GM21423 (cell line): ENCODE results near the gene SETD6.
A peak's percentile ranks its signal among the peaks of the same experiment; 100 is the strongest.

Experiments
- ATAC-seq: cut with Tn5 transposase; IDR thresholded peaks from one replicate; pipeline ENCODE4 v1.9.1; 2021; ENCODE audit warnings: mild to moderate bottlenecking, moderate library complexity; ENCODE audit not compliant: unreplicated experiment

The SETD6 gene

DNA sequence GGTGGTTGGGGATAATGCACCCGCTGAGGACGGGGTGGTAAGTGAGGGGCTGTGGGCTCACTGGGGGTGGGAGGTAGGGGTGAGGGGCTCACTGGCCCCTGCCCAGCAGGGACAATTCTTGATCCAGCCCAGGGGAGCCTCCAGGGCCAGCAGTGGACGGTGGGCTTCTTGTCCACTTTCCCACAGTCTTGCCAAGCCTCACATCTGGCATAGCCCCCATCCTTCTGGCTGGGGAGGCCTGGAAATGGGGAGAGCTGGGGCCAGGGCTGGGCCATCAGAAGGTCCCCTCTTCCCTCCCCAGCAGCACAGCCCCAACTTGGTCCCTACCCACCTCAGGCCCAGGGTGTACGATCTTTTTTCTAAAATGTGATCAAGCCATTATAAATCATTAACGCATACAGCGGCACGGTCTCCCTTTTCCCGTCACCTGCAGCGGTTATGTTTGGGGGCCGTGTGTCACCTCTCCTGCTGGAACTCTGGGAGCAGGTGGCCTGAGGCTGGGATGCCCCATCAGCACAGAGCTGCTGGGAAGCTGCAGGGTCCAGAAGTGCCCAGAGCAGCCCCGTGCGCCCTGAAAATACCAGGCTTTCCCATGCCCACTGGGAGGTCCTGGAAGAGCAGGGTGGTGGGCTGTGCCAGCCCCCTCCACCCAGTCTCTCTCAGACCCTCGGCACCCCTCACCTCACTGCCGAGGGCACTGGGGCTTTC, 7.2 kb upstream of the SETD6 start:
- no peak for ATAC-seq

- no peak for ATAC-seq
Measured at GRCh38 chr16:58508671-58509251, 6.6 kb upstream of the SETD6 start.

DNA sequence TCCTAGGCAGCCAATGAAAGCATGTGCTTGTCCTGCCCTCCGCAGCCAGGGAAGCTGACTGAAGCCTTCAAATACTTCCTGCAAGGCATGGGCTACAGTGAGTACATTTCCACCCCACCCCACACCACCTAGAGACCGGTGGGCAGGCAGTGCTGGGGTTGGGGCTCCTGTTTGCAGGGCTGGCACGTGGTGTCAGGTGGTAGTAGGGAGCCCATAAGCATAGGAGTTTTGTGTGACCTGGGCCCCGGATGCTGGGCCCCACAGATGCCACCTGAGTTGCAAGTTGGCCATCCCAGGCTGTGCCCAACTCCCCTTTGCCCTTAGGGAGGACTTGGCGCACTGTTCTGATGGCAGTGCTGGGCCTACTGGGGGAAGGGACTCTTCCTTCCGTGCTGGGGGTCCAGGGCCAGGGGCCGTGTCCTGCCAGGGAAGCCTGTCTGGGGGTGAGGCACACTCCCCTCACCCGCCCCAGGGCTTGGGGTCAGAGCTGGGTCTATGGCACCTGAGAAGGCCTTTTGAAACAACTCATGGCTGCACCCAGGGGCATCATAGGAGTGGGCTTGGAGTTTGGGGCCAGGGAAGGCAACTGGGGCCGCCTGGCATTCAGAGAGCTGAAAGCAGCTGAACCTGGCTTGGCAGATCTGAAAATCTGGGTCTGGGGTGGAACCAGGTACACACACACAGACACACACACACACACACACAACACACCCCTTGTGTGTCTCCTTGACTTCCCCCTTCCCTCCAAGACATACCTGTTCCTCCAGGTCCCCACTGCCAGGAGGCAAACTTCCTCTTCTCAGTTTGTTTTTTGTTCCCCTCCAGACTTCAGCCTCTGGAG, 5.8 kb upstream of the SETD6 start:
- ATAC-seq = no peak

DNA sequence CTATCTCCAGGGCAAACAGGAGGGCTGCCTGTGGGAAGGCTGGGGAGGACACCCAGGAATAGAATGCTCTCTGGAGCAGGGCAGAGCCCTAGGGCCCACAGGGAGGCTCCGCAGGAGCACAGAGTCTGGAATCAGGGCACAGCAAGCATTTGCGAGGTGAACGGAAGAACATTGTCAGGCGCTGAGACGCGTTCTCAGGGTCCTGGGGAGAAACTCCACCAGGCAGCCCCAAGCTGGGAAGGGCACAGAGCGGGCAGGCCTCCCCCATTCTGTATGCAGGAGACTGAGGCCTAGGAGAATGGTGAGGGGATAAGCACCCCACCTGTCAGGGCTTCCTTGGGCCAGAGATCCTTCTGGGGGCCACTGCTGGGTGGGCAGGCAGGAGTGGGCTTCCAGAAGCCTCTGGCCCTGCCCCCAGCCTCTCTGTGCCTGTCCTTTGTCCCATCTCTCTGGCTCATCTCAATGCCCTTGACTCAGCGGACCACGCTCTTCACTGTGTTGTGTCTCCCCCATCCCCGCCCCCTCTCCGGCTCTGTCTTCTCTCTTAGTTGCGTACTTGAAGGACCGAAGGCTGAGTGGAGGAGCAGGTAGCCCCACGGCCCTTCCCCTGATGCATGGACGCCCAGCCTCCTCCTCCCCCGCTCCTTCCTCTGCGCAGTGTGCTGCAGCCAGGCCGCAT, 5.1 kb upstream of the SETD6 start:
- ATAC-seq = no peak

DNA sequence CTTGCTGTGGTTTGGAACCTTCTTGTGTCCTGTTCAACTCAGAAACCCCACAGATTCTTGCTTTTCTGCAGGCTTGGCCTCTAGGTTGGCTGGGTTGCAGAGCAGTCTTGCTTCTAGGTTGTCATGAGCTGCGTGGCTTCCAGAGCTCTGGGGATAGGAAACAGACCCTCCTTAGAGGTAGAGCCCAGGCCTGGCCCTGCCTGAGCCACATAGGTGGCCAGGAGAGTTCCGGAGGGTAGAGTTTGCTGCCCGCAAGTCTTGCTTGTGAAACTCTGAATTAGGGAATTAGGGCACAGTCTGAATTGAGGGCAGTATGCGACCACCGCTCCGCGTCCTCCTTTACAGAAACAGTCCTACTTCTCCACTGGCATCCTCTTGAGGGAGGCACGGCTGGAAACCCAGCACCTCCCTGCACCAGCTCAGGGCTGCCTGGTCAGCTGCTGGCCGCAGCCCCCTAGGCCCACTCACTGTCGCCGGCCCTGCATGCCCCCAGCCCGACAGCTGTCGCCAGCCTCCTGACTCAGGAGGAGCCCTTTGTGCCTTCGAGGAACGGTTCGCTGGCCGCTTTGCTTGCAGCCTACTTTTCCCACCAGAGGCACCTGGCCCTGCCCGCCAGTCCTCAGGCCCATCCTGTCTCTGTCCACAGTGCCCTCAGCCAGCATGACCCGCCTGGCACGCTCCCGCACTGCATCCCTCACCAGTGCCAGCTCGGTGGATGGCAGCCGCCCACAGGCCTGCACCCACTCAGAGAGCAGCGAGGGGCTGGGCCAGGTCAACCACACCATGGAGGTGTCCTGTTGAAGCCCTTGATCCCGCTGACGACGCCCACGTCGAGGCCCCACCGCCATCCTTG, 4.3 kb upstream of the SETD6 start:
- no peak for ATAC-seq

- no peak for ATAC-seq
Measured at GRCh38 chr16:58511933-58512815, 3.1 kb upstream of the SETD6 start.

DNA sequence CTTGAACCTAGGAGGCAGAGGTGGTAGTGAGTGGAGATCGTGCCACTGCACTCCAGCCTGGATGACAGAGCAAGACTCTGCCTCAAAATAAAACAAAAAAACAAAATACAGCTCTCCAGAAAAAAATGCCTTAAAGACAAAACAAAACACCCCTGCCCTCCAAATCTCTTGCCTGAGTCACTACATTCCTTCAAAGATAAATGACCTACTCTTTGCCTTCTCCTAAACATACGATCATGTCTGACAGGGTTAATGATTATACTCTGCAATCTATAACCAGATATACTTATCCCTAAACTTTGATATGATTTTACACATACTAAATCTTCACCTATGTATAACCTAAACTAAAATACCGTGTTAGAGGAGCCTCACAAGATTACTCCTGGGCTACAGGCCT, 1.4 kb upstream of the SETD6 start:
- no peak for ATAC-seq

- ATAC-seq = peak; percentile 29
Measured at GRCh38 chr16:58515871-58516767, 802 bp downstream of the SETD6 start.

GRCh38 chr16:58516768-58517107, 1.4 kb downstream of the SETD6 start:
- no peak for ATAC-seq

DNA sequence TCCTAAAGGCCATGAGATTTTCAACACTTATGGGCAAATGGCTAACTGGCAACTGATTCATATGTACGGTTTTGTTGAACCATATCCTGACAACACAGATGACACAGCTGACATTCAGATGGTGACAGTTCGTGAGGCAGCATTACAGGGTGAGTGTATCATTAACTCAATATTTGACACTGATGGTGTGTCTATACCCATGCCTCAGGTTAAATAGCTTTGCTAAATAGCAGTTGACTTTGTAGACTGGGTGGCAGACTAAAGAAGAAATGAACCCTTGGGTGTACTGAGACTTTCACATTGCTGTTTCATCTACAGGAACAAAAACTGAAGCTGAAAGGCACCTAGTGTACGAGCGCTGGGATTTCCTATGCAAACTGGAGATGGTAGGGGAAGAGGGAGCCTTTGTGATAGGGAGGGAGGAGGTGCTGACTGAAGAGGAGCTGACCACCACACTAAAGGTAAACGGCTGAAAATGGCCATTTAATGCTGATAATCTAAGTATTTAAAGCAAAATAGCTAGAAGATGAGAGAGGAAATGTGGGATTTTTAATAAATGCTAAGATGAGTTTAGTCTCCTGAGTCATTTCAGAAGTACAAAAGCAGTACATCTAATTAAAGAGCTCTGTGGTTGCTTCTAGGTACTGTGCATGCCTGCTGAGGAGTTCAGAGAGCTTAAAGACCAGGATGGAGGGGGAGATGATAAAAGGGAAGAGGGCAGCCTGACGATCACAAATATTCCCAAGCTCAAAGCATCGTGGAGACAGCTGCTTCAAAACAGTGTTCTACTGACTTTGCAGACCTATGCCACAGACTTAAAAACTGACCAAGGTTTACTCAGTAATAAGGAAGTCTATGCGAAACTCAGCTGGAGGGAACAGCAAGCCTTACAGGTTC, 3.0 kb downstream of the SETD6 start:
- peak; percentile 26 for ATAC-seq

GRCh38 chr16:58518980-58519368, 3.7 kb downstream of the SETD6 start:
- ATAC-seq = no peak

- ATAC-seq = no peak
Measured at GRCh38 chr16:58519707-58520106, 4.4 kb downstream of the SETD6 start.

GRCh38 chr16:58530179-58530578, 14.9 kb downstream of the SETD6 start:
- ATAC-seq = no peak

DNA sequence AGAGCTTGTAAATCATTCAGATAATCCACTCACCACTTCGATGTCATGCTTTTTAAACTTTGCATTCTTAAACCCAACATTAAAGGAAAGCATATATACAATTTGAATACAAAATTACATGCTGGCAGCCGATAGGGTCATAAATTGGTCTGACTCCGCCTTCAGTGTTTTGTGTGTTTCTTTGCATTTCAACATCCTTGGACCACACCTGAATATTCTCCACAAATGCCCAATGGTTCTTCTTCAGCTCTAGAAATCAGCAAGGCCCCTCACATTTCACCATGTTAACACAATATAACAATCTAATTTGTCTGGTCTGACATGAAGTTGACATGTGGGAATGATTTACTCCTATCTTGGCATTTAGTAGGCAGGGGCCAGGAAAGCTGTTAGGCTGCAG, 17.1 kb downstream of the SETD6 start:
- no peak for ATAC-seq

DNA sequence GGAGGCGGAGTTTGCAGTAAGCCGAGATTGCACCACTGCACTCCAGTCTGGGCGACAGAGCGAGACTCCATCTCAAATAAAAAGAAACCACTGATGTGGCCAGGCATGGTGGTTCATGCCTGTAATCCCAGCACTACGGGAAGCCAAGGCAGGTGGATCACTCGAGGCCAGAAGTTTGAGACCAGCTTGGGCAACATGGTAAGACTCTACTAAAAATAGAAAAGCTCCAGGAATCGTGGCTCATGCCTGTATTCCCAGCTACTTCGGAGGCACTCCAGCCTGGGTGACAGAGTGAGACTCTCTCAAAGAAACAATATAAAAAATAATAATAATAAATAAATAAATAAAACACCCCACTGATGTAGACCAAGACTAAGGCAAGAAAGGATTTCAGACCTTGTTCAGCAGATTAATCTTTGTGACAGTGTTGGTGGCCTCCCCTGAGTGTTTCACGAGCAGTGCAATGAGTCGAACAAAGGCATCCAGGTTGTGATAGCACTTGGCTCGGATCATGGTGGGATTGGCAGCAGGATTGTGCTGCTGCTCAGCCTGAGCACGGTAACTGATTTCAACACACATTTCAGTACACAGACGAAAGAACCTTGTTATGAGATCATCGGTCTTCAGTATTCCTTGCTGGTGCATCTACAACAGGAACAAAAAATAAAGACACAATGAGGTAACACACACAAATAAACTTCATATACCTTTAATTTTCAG, 18.6 kb downstream of the SETD6 start:
- ATAC-seq = no peak

DNA sequence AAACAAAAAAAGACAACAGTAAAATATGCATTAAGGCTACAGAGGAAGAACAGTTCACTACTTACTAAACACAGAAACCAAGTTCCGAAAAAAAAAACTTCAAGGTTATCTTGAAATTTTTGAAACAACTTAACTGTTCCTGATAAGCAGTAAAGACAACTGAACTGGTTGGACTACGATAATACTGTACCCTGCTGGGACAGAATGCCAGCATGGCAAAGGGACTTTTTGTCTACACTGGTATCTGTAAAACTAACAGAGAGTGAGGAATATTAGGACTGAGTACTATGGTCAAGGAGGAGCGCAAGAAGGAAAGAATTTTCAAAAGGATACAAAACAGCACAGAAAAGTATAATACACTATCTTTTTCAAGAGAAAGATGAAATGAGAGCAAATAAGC, 19.8 kb downstream of the SETD6 start:
- ATAC-seq = no peak

DNA sequence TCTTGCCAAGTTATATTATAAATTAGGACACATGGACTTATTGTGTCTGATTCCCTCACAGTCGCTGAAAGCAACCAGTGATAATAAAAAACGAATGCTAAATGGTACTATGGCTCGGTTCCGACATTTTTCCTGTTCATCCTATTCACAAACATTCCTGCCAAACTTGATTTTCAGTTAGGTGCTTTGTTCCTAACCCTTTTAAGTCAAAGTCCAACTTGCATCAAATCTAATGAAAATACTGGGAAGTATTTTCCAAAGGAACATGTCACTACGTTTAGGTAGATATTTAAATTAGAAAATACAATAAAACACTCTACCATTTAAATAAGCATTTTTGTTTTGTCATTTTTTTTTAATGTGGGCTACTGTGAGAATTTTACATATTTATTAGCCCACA, 21.0 kb downstream of the SETD6 start:
- no peak for ATAC-seq
